ENCODE data around the gene UBXN4. TPM values are rescaled to one million over a fixed set of nuclear protein-coding genes. Genes with fewer than 3 reads are reported as not detected.

Gene UBXN4
- total RNA-seq, 1 experiment from 2014 or later = 83.7 TPM

DNA sequence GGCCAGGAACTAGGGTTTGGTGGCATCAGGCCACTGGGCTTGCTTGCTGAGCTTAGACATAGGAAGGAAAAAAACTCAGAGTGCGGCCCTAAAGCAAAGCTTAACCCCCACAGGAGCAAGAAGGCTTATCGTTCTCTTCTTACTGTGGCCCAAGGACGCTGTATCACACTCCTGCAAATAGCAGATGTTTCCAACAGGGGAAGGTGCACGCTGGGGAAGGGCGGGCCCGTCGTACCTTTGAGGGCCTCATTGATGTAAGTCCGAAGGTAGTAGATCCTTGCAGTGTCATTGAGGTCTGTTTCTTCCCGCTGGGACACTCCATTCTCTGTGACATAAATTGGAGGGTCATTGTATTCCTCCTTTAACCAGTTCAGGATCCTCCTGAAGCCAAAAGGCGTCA lies 48.8 kb downstream of the UBXN4 start:
- ATAC-seq (no peak), DNase-seq (ENCODE audit: low read depth, low spot score) (no peak)
- TF ChIP-seq CTCF (IDR thresholded peaks at IDR 0.05) (no peak), REST (IDR thresholded peaks at IDR 0.05; ENCODE audit: insufficient read depth in 1 of 2, low read depth in 2 of 2, low read length in 1 of 2) (no peak)
- CTCF ChIA-PET = no interaction called here
- intact Hi-C loops (cut with micrococcal nuclease; ENCODE audit: unreplicated experiment) = no loop called here
- no peak overlapping the region for H3K27ac ChIP-seq (ENCODE audit: low read length)
- H3K27me3 ChIP-seq (ENCODE audit: control insufficient read depth, insufficient read depth, low read length) = no peaks in the 10 kb centered on the region
- no peak overlapping the region for H3K4me3 ChIP-seq (ENCODE audit: low read depth in 2 of 2, low read length in 2 of 2)
- H3K9me3 ChIP-seq (ENCODE audit: control insufficient read depth, insufficient read depth, low read depth, low read length) = no peaks in the 10 kb centered on the region
- no TSS peak for BruUV-seq (replicated peaks)
- in situ Hi-C loops (cut with HindIII; ENCODE audit: low pct_unique_long_range_greater_than_20kb, low sequenced_read_pairs) = no loop called here
- no peaks in the 10 kb centered on the region for H3K36me3 ChIP-seq (ENCODE audit: control insufficient read depth, insufficient read depth, low read length)
- no peaks in the 10 kb centered on the region for H3K4me1 ChIP-seq (ENCODE audit: control insufficient read depth, insufficient read depth, low read length)
- POLR2A ChIA-PET = no interaction called here

GRCh38 chr2:135791418-135792190 lies 49.9 kb downstream of the UBXN4 start:
- BruUV-seq (replicated peaks) = no TSS peak
- CTCF ChIA-PET = interaction anchor here (0.6 kb wide), 1 partner anchor 1028 kb away, joined by 4 read pairs; no protein-coding TSS in a partner anchor

More at GRCh38 chr2:135791418-135792190, 49.9 kb downstream of the UBXN4 start:
- no peaks in the 10 kb centered on the region for H3K27me3 ChIP-seq (ENCODE audit: control insufficient read depth, insufficient read depth, low read length)
- H3K4me3 ChIP-seq (ENCODE audit: low read depth in 2 of 2, low read length in 2 of 2) = no peak overlapping the region
- H3K36me3 ChIP-seq (ENCODE audit: control insufficient read depth, insufficient read depth, low read length) = no peaks in the 10 kb centered on the region
- intact Hi-C loops (cut with micrococcal nuclease; ENCODE audit: unreplicated experiment) (no loop called here), in situ Hi-C loops (cut with HindIII; ENCODE audit: low pct_unique_long_range_greater_than_20kb, low sequenced_read_pairs) (no loop called here)
- ATAC-seq (no peak), DNase-seq (ENCODE audit: low read depth, low spot score) (no peak)
- POLR2A ChIA-PET = interaction anchor here (0.6 kb wide), 1 partner anchor 24 kb away, joined by 3 read pairs; no protein-coding TSS in a partner anchor
- no peak for TF ChIP-seq SIN3A (IDR thresholded peaks at IDR 0.05; ENCODE audit: borderline replicate concordance, insufficient read depth, low read depth, low read length)
- TF ChIP-seq REST (IDR thresholded peaks at IDR 0.05; ENCODE audit: insufficient read depth in 1 of 2, low read depth in 2 of 2, low read length in 1 of 2) = no peak
- TF ChIP-seq CTCF (IDR thresholded peaks at IDR 0.05) = no peak
- no peak for TF ChIP-seq POLR2AphosphoS5 (IDR thresholded peaks at IDR 0.05; ENCODE audit: low read depth, low read length)
- TF ChIP-seq TCF7L2 (IDR thresholded peaks at IDR 0.05; ENCODE audit: low read depth, low read length) = no peak
- no peaks in the 10 kb centered on the region for H3K4me1 ChIP-seq (ENCODE audit: control insufficient read depth, insufficient read depth, low read length)
- no peaks in the 10 kb centered on the region for H3K9me3 ChIP-seq (ENCODE audit: control insufficient read depth, insufficient read depth, low read depth, low read length)
- H3K27ac ChIP-seq (ENCODE audit: low read length) = no peak overlapping the region

Data from Panc1 (cell line).